Thoracic aorta (tissue), 2 donors: Measurements from ENCODE around the gene GRB7. TPM values are rescaled to one million over a fixed set of nuclear protein-coding genes. Genes with fewer than 3 reads are reported as not detected.

ENCODE experiments used
- ATAC-seq: fragments of 150-250 bp; one replicate; pipeline ENCODE4 v1.8.0; 2017; ENCODE audit warnings: low read depth; ENCODE audit not compliant: insufficient number of reproducible peaks, low FRiP score
- DNase-seq: peaks from one replicate; pipeline ENCODE4 v3.0.0-alpha.2; 2020; ENCODE audit warnings: low spot score
- H3K27ac ChIP-seq, 2 donors: fragments of 200-600 bp; sonication (generic); 1 replicate in 1 of 2; 2 replicates in 1 of 2; pipeline ENCODE4 v1.5.1; 2016; ENCODE audit warnings: mild to moderate bottlenecking in 2 of 2, moderate library complexity in 2 of 2
- H3K27me3 ChIP-seq: fragments of 200-600 bp; sonication (generic); replicated peaks from 2 replicates; pipeline ENCODE4 v1.6.0; 2016; ENCODE audit warnings: mild to moderate bottlenecking; ENCODE audit not compliant: insufficient read depth
- H3K36me3 ChIP-seq: fragments of 200-600 bp; sonication (generic); one replicate; pipeline ENCODE4 v1.5.1; 2016
- H3K4me1 ChIP-seq, 2 donors: fragments of 200-600 bp; sonication (generic); 1 replicate in 1 of 2; 2 replicates in 1 of 2; pipeline versions ENCODE4 v1.5.1 to v1.6.0; 2016; ENCODE audit warnings: low read depth in 2 of 2, mild to moderate bottlenecking in 1 of 2; ENCODE audit not compliant: control insufficient read depth in 1 of 2
- H3K4me3 ChIP-seq: fragments of 200-600 bp; sonication (generic); 2 replicates; pipeline ENCODE4 v1.5.1; 2016; ENCODE audit warnings: mild to moderate bottlenecking
- H3K9me3 ChIP-seq: fragments of 200-600 bp; sonication (generic); 2 replicates; pipeline ENCODE4 v1.5.1; 2016
- total RNA-seq, 2 donors: library from RNA; depleted of rRNA; stranded (reverse); fragments of >200 nt; gene quantifications; one replicate each; pipeline versions ENCODE4 v1.1.0 to v1.2.3, GENCODE V29; 2016
- TF ChIP-seq, protein P1 (sequence below): fragments of 200-600 bp; sonication (generic); IDR thresholded peaks from one replicate; pipeline ENCODE4 v1.5.1; 2019; ENCODE audit warnings: antibody characterized with exemption

Gene GRB7
- total RNA-seq, 2 donors from 2014 or later = 0.85 to 1.4 TPM

GRCh38 chr17:39704821-39705551 is 32.8 kb upstream of the GRB7 start:
- TF ChIP-seq, protein P1, sequence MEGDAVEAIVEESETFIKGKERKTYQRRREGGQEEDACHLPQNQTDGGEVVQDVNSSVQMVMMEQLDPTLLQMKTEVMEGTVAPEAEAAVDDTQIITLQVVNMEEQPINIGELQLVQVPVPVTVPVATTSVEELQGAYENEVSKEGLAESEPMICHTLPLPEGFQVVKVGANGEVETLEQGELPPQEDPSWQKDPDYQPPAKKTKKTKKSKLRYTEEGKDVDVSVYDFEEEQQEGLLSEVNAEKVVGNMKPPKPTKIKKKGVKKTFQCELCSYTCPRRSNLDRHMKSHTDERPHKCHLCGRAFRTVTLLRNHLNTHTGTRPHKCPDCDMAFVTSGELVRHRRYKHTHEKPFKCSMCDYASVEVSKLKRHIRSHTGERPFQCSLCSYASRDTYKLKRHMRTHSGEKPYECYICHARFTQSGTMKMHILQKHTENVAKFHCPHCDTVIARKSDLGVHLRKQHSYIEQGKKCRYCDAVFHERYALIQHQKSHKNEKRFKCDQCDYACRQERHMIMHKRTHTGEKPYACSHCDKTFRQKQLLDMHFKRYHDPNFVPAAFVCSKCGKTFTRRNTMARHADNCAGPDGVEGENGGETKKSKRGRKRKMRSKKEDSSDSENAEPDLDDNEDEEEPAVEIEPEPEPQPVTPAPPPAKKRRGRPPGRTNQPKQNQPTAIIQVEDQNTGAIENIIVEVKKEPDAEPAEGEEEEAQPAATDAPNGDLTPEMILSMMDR = peak; percentile 65
- Histone ChIP-seq H3K9me3 (no peaks in the 10 kb centered on the region), H3K4me3 (peak overlapping the region; percentile 8), H3K27me3 (no peaks in the 10 kb centered on the region), H3K4me1 (peaks cover 16 to 62% of the 10 kb centered on the region in 2 donors), H3K27ac (peak overlapping the region; percentile 83 to 85), H3K36me3 (peaks cover 32% of the 10 kb centered on the region)
- DNase-seq (peak; percentile 30), ATAC-seq (peak; percentile 85)

- H3K27me3 ChIP-seq = no peaks in the 10 kb centered on the region
- H3K4me3 ChIP-seq = peak overlapping the region; percentile 36
- H3K9me3 ChIP-seq = no peaks in the 10 kb centered on the region
- TF ChIP-seq, protein P1 = no peak
- H3K36me3 ChIP-seq = peaks cover 38% of the 10 kb centered on the region
- ATAC-seq = no peak
- H3K27ac ChIP-seq = peak overlapping the region; percentile 83 to 85
- H3K4me1 ChIP-seq = peaks cover 16 to 62% of the 10 kb centered on the region in 2 donors
- DNase-seq = no peak
Observed at GRCh38 chr17:39705786-39706348, 31.9 kb upstream of the GRB7 start.

DNA sequence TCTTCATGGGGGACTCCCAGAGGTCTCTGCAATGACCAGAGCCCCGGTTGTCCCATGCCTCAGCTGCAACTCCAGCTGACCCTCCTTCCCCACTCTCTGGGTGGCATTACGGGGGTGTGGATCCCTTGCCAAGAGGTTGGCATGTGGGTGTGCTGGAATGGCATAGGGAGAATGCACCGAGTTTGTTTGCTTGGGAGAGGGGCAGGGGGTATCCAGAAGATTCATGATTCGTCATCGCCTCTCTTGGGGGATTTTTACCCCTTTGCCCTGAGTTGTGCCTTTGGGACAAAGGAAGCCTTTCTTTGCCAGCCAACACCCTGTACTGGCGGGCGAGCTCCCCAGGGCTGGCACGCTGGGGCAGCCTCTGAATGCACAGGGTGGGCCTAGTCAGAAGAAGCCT is 31.4 kb upstream of the GRB7 start:
- Histone ChIP-seq H3K36me3 (peaks cover 43% of the 10 kb centered on the region), H3K4me3 (peak overlapping the region; percentile 36), H3K27me3 (no peaks in the 10 kb centered on the region), H3K27ac (peak overlapping the region in 1 of 2 donors; percentile 85), H3K9me3 (no peaks in the 10 kb centered on the region), H3K4me1 (peaks cover 16 to 58% of the 10 kb centered on the region in 2 donors)
- TF ChIP-seq, protein P1 = no peak
- ATAC-seq (no peak), DNase-seq (no peak)

DNA sequence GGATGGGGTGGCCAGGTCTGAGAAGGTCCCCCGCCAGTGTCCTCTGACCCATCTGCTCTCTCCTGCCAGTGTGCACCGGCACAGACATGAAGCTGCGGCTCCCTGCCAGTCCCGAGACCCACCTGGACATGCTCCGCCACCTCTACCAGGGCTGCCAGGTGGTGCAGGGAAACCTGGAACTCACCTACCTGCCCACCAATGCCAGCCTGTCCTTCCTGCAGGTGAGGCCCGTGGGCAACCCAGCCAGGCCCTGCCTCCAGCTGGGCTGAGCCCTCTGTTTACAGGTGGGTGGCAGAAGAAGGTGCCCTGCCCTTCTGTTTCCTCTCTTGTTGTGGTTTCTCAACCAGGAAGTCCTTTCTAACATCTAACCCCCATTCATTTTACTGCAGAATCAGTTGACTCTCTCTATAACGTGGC is 30.8 kb upstream of the GRB7 start:
- ATAC-seq (no peak), DNase-seq (no peak)
- Histone ChIP-seq H3K4me3 (no peak overlapping the region), H3K4me1 (peaks cover 16 to 53% of the 10 kb centered on the region in 2 donors), H3K36me3 (peaks cover 49% of the 10 kb centered on the region), H3K9me3 (no peaks in the 10 kb centered on the region), H3K27me3 (no peaks in the 10 kb centered on the region), H3K27ac (peak overlapping the region in 1 of 2 donors; percentile 85)
- TF ChIP-seq, protein P1 = no peak

- Histone ChIP-seq H3K27me3 (no peaks in the 10 kb centered on the region), H3K4me1 (peaks cover 16 to 28% of the 10 kb centered on the region in 2 donors), H3K4me3 (no peak overlapping the region), H3K9me3 (no peaks in the 10 kb centered on the region), H3K36me3 (peaks cover 73% of the 10 kb centered on the region), H3K27ac (no peak overlapping the region)
- ATAC-seq (no peak), DNase-seq (no peak)
- TF ChIP-seq, protein P1 = no peak
Observed at GRCh38 chr17:39709319-39709997, 28.3 kb upstream of the GRB7 start.
